Stimulated activated naive B cell treated with anti-CD40 and anti-IgM and Interleukin-4, amounts not matched to agents 10 μg/mL and 1 μg/mL and 100 μg/mL, for 72 hours (primary cell): ENCODE results near the gene SREBF2.
"Not testable (repeated sequence)": the region's sequence is repeated elsewhere in the genome, so short reads cannot be mapped to it uniquely, and the experiment has no call there.

Source experiments
- ATAC-seq, 2 donors: fragments of 150-1000 bp; cut with Tn5 transposase; replicated peaks; 2 replicates each; pipeline ENCODE4 v1.10.0; 2021; ENCODE audit warnings: moderate library complexity in 1 of 2
- DNase-seq: peaks from one replicate; pipeline ENCODE4 v3.0.0; 2021
- H3K27ac Mint-ChIP-seq: one replicate; pipeline ENCODE4 v1.8.0; 2022; ENCODE audit warnings: mild to moderate bottlenecking, mixed read lengths
- H3K27me3 Mint-ChIP-seq, 2 donors: one replicate each; pipeline ENCODE4 v1.8.0; 2022; ENCODE audit warnings: mixed read lengths in 2 of 2
- H3K36me3 Mint-ChIP-seq, 2 donors: one replicate each; pipeline ENCODE4 v1.8.0; 2022; ENCODE audit warnings: mixed read lengths in 2 of 2, mild to moderate bottlenecking in 1 of 2
- H3K4me1 Mint-ChIP-seq, 2 donors: one replicate each; pipeline ENCODE4 v1.8.0; 2022; ENCODE audit warnings: mixed read lengths in 2 of 2, mild to moderate bottlenecking in 1 of 2
- H3K4me3 Mint-ChIP-seq, 2 donors: one replicate each; pipeline ENCODE4 v1.8.0; 2022; ENCODE audit warnings: mild to moderate bottlenecking in 2 of 2, mixed read lengths in 2 of 2, moderate library complexity in 1 of 2
- H3K9me3 Mint-ChIP-seq, 2 donors: one replicate each; pipeline ENCODE4 v1.8.0; 2022; ENCODE audit warnings: mixed read lengths in 2 of 2, mild to moderate bottlenecking in 1 of 2

Gene SREBF2

GRCh38 chr22:41826430-41827383 lies 6.2 kb upstream of the SREBF2 start:
- peaks cover 25 to 54% of the 10 kb centered on the region in 2 donors for H3K36me3 Mint-ChIP-seq
- H3K4me3 Mint-ChIP-seq, result no peak overlapping the region
- H3K27ac Mint-ChIP-seq, result peak overlapping the region; percentile 27
- H3K9me3 Mint-ChIP-seq, result no peaks in the 10 kb centered on the region
- H3K27me3 Mint-ChIP-seq, result no peaks in the 10 kb centered on the region
- no peak for DNase-seq
- ATAC-seq, result no peak
- peaks cover 48 to 80% of the 10 kb centered on the region in 2 donors for H3K4me1 Mint-ChIP-seq

- peak overlapping the region; percentile 81 for H3K27ac Mint-ChIP-seq
- no peak overlapping the region for H3K4me3 Mint-ChIP-seq
These were observed 5.2 kb upstream of the SREBF2 start for GRCh38 chr22:41827671-41828070.

GRCh38 chr22:41828516-41828915 lies 4.4 kb upstream of the SREBF2 start:
- DNase-seq (no peak), ATAC-seq (no peak)
- H3K36me3 Mint-ChIP-seq, result peaks cover 26 to 48% of the 10 kb centered on the region in 2 donors
- H3K4me1 Mint-ChIP-seq, result peaks cover 39 to 76% of the 10 kb centered on the region in 2 donors
- H3K27ac Mint-ChIP-seq, result peak overlapping the region; percentile 3
- no peaks in the 10 kb centered on the region for H3K27me3 Mint-ChIP-seq
- no peaks in the 10 kb centered on the region for H3K9me3 Mint-ChIP-seq
- no peak overlapping the region for H3K4me3 Mint-ChIP-seq

More at GRCh38 chr22:41827671-41828070, 5.2 kb upstream of the SREBF2 start:
- Mint-ChIP-seq H3K36me3 (peaks cover 27 to 51% of the 10 kb centered on the region in 2 donors), H3K27me3 (no peaks in the 10 kb centered on the region), H3K4me1 (peaks cover 41 to 80% of the 10 kb centered on the region in 2 donors), H3K9me3 (no peaks in the 10 kb centered on the region)
- ATAC-seq (no peak), DNase-seq (no peak)

- no peaks in the 10 kb centered on the region for H3K27me3 Mint-ChIP-seq
- H3K4me3 Mint-ChIP-seq, result no peak overlapping the region
- H3K27ac Mint-ChIP-seq, result peak overlapping the region; percentile 15
- H3K4me1 Mint-ChIP-seq, result peaks cover 34 to 62% of the 10 kb centered on the region in 2 donors
- H3K36me3 Mint-ChIP-seq, result peaks cover 24 to 49% of the 10 kb centered on the region in 2 donors
- no peaks in the 10 kb centered on the region for H3K9me3 Mint-ChIP-seq
- no peak for ATAC-seq
- no peak for DNase-seq
These were observed 2.7 kb upstream of the SREBF2 start for GRCh38 chr22:41830174-41830573.

GRCh38 chr22:41831383-41831782 lies 1.5 kb upstream of the SREBF2 start:
- H3K27ac Mint-ChIP-seq, result peak overlapping the region; percentile 99
- no peaks in the 10 kb centered on the region for H3K9me3 Mint-ChIP-seq
- peaks cover 37 to 68% of the 10 kb centered on the region in 2 donors for H3K4me1 Mint-ChIP-seq
- H3K4me3 Mint-ChIP-seq, result peak overlapping the region; percentile 99
- no peaks in the 10 kb centered on the region for H3K27me3 Mint-ChIP-seq
- ATAC-seq (peak; percentile 3 to 17), DNase-seq (peak; percentile 37)
- peaks cover 31 to 50% of the 10 kb centered on the region in 2 donors for H3K36me3 Mint-ChIP-seq

- no peak for ATAC-seq
- no peaks in the 10 kb centered on the region for H3K27me3 Mint-ChIP-seq
- H3K9me3 Mint-ChIP-seq, result no peaks in the 10 kb centered on the region
- no peak for DNase-seq
- peaks cover 34 to 56% of the 10 kb centered on the region in 2 donors for H3K36me3 Mint-ChIP-seq
- H3K27ac Mint-ChIP-seq, result peak overlapping the region; percentile 99
- H3K4me3 Mint-ChIP-seq, result peak overlapping the region; percentile 99
- peaks cover 41 to 70% of the 10 kb centered on the region in 2 donors for H3K4me1 Mint-ChIP-seq
These were observed 915 bp upstream of the SREBF2 start for GRCh38 chr22:41831828-41832552.

GRCh38 chr22:41833369-41834004 lies 582 bp downstream of the SREBF2 start:
- peak overlapping the region; percentile 99 for H3K27ac Mint-ChIP-seq
- H3K9me3 Mint-ChIP-seq, result no peaks in the 10 kb centered on the region
- ATAC-seq (peak; percentile 13 to 14), DNase-seq (peak; percentile 56)
- H3K27me3 Mint-ChIP-seq, result no peaks in the 10 kb centered on the region
- peak overlapping the region; percentile 99 for H3K4me3 Mint-ChIP-seq
- H3K36me3 Mint-ChIP-seq, result peaks cover 43 to 62% of the 10 kb centered on the region in 2 donors
- peaks cover 40 to 69% of the 10 kb centered on the region in 2 donors for H3K4me1 Mint-ChIP-seq

GRCh38 chr22:41834005-41834944 lies 1.4 kb downstream of the SREBF2 start:
- Mint-ChIP-seq H3K36me3 (peaks cover 50 to 68% of the 10 kb centered on the region in 2 donors), H3K27me3 (no peaks in the 10 kb centered on the region), H3K27ac (peak overlapping the region; percentile 99), H3K4me1 (peaks cover 44 to 73% of the 10 kb centered on the region in 2 donors), H3K4me3 (peak overlapping the region; percentile 99), H3K9me3 (no peaks in the 10 kb centered on the region)
- no peak for DNase-seq
- no peak for ATAC-seq

GRCh38 chr22:41835462-41835861 lies 2.6 kb downstream of the SREBF2 start:
- H3K36me3 Mint-ChIP-seq, result peaks cover 57 to 67% of the 10 kb centered on the region in 2 donors
- H3K4me3 Mint-ChIP-seq, result peak overlapping the region; percentile 44 to 51
- not testable (repeated sequence) for ATAC-seq, H3K27me3 Mint-ChIP-seq, H3K9me3 Mint-ChIP-seq, DNase-seq
- H3K4me1 Mint-ChIP-seq, result peaks cover 45 to 73% of the 10 kb centered on the region in 2 donors
- peak overlapping the region; percentile 33 for H3K27ac Mint-ChIP-seq

- no peaks in the 10 kb centered on the region for H3K9me3 Mint-ChIP-seq
- ATAC-seq, result no peak
These were observed 3.6 kb downstream of the SREBF2 start for GRCh38 chr22:41836551-41836950.

GRCh38 chr22:41838842-41839618 lies 6.1 kb downstream of the SREBF2 start:
- ATAC-seq, result no peak
- H3K9me3 Mint-ChIP-seq, result no peaks in the 10 kb centered on the region
- peak overlapping the region; percentile 31 to 71 for H3K4me3 Mint-ChIP-seq
- H3K27ac Mint-ChIP-seq, result peak overlapping the region; percentile 88
- no peak for DNase-seq
- H3K4me1 Mint-ChIP-seq, result peaks cover 54 to 80% of the 10 kb centered on the region in 2 donors
- H3K36me3 Mint-ChIP-seq, result peaks cover 51 to 69% of the 10 kb centered on the region in 2 donors
- no peaks in the 10 kb centered on the region for H3K27me3 Mint-ChIP-seq

More at GRCh38 chr22:41836551-41836950, 3.6 kb downstream of the SREBF2 start:
- Mint-ChIP-seq H3K27ac (peak overlapping the region; percentile 79), H3K27me3 (no peaks in the 10 kb centered on the region), H3K4me3 (peak overlapping the region; percentile 49 to 57), H3K36me3 (peaks cover 57 to 67% of the 10 kb centered on the region in 2 donors), H3K4me1 (peaks cover 45 to 75% of the 10 kb centered on the region in 2 donors)
- no peak for DNase-seq

- Mint-ChIP-seq H3K4me3 (peak overlapping the region; percentile 44 to 71), H3K9me3 (no peaks in the 10 kb centered on the region), H3K4me1 (peaks cover 60 to 90% of the 10 kb centered on the region in 2 donors), H3K27me3 (no peaks in the 10 kb centered on the region), H3K27ac (peak overlapping the region; percentile 92), H3K36me3 (peaks cover 52 to 66% of the 10 kb centered on the region in 2 donors)
- DNase-seq, result no peak
- peak; percentile 58 to 64 for ATAC-seq
These were observed 7.3 kb downstream of the SREBF2 start for GRCh38 chr22:41840216-41840615.
